GM21381 (cell line): Measurements from ENCODE around the gene BTBD16.

ENCODE experiments used
- ATAC-seq: cut with Tn5 transposase; IDR thresholded peaks from one replicate; pipeline ENCODE4 v1.9.1; 2021; ENCODE audit warnings: mild to moderate bottlenecking, moderate library complexity; ENCODE audit not compliant: unreplicated experiment

Gene BTBD16

DNA sequence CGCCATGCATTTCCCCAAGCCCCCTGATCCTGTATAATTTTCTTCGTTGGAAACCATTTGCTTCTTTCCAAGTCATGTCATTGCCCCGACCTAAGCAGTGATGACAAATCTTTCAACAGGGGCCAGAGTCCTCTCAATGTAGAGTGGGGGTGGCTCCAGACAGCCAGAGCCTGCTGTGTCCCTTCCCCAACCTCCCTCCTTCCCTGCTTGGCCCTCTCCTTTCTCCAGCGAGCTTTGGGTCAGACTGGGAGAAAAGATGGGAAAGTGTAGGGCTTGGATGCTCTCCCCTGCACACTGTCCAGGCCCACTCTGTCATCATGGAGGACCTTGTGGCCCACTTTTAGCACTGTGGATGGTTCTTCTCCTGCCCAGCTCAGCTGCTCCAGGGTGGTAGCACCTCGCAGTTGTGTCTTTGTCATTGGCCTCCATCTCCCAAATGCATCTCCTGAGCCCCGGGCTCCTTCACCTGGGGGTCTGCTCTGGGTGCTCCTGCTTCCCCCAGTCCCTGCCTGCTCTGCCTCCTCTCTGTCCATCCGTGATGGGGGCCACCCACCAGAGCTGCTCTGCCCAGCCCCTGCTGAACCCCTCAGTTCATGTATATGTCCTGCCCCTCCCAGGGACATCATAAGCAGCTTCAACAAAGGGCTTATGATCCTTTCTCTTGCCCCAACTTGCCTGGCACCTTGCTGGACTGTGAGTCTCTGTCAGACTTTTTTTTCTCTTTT lies 37.5 kb downstream of the BTBD16 start:
- ATAC-seq = no peak

DNA sequence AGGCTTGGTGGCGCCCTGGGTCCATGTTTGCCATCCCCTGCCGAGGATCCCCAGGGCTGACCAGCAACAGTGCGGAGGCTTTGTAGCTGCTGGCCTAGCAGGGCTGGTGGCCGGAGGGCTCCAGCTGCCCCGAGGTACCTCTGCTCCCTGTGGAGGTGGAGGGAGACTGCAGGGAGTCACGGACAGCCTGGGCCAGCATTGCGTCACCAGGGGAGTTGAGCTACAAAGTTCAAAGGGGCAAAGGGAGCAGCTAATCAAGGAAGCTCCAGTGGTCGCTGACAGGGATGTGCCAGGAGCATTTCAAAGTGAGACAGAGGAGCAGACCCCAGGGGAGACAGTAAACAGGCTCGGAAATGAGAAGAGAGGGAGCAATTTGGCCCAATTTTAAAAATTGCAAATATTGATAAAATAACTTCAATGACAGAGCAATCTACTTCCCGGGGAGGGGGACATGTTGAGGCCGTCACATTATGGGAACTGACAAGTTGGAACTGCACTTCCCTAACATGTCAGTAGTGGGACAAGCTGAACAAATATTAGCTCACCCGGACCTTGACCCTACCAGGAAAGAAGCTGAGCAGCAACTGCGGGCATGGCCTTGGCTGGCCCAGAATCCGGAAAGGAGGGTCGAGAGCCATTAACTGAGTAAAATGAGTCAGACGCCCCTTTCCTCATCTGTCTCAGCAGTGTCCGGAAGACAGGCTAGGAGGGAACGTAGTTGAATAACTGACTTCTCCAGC lies 39.4 kb downstream of the BTBD16 start:
- no peak for ATAC-seq

DNA sequence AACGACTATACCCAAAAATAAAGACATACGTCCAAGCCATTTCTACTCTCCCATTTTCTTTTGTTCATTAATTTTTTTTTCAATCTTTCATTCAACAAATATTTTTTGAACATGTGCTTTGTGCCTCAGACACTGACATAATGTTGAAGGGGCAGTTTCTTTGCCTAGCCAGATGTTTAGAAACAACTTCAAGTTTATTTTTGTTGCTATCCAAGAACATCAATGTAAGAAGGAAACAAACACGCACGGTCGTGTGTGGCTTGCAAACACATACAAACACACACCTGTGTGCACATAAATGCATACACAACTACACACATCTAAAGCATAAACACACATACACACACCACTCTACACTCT lies 39.9 kb downstream of the BTBD16 start:
- ATAC-seq = no peak

DNA sequence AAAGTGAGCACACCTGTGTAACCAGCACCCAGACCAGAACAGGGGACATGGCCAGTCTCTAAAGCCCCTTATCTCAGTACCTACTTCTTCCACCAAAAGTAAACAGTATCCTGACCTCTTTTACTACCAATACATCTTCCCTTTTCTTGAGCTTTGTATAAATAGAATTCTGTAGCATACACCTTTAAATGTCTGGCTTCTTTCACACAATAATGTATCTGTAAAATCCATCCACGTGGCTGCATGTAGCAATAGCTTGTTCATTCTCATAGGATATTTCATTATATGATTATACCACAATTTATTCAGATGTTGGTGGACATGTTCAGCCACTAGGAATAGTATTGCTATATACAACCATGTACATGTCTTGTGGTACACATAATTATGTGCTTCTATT lies 40.6 kb downstream of the BTBD16 start:
- ATAC-seq = no peak

DNA sequence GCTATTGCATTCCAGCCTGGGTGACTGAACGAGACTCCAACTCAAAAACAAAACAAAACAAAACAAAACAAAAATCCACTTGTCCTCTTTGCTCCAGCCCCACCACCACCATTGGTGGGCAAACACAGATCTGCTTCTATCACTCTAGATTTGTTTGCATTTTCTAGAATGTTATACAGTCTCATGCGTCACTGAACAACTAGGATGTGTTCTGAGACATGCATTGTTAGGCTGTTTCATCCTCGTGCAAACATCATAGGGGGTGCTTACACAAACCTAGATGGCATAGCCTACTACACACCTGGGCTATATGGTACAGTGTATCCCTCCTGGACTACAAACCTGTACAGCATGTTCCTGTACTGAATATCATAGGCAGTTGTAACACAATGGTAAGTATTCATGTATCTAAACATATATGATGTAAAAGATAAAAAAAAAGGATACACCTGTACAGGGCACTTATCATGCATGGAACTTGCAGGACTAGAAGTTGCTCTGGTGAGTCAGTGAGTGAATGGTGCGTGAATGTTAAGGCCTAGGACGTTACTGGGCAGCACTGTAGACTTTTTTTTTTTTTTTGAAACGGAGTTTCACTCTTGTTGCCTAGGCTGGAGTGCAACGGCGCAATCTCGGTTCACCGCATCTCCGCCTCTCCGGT lies 45.3 kb downstream of the BTBD16 start:
- ATAC-seq = no peak

DNA sequence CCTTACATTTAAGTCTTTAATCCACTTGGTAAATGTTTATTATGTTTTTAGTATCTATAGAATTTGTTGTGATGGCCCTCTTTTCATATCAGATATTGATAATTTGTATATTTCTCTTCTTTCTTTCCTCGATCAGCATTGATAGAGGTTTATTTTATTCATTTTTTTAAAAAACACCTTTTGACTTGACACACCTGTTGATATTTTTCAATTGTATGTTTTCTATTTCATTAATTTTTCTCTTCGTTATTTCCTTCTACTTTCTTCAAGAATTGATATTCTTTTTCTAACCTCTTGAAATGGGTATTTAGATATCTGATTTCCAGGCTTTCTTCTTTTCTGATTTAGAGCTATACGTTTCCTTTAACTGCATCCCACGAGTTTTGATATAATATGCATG lies 50.9 kb downstream of the BTBD16 start:
- ATAC-seq = no peak

DNA sequence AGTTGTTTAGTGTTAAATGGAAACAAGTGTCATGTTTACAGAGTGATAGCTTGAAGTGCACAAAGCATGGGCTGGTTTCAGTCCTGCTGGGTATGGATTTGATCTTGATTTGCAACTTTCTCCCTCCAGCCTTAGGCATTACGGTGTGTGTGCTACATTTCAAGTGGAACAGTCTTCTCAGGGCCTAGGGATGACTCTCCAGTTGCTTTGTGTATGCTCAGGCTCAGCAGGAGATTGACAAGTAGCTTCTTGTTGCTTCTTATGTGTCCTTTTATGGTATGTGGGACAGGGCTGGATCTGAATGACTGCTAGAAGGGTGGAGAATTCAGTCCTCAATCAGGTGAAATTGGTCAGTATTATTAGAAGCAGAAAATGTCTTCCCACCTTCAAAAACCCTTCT lies 52.1 kb downstream of the BTBD16 start:
- no peak for ATAC-seq

DNA sequence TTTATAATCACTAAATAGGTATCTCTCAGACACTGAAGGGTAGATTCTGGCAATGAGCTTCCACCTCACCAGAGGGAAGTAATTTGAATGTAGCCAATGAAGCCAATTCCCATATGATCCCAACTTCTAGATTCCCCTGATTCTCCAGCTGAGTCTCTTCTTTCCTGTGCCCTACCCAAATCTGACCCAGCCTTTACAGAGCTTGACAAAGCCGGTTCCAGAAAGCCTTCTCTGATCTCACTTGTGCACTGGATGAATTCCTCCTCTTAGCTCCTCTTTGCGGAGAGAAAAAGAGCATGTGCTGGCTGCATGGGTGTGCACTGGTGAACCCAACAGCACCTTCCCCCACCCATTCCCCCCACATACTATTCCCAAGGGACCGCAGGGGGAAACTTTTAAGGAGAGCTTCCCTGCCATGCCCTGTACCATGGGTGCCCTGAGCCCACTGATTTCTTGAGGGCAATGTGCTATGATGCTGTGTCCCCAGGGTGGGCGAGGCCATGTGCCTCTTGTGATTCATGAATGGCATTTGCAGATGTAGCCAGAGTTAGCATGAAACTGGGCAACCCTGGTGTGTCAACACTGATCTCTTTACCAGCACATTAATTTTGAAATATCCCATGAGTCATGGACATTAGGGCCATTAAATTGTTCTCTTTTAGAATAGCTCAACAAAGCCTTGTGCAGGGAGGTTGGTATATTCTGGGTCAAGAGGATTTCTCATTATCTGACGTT lies 53.0 kb downstream of the BTBD16 start:
- no peak for ATAC-seq

DNA sequence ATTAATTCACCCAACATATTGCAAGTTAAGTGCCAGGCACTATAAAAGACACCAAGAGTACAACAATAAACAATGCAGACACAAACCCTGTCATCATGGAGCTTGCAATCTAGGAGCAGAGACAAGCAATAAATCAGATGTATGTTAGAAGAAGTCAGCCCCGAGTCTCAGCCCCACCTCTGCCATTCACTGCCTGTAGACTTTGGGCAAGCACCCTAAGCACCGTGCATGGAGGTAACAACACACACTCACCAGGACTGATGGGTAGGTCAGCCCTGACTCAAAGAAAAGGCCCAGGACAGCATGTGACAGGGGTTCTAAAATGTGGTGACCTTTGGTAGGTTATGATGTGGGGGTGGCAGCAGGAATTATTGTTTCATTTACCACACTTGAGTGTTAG lies 54.1 kb downstream of the BTBD16 start:
- no peak for ATAC-seq

DNA sequence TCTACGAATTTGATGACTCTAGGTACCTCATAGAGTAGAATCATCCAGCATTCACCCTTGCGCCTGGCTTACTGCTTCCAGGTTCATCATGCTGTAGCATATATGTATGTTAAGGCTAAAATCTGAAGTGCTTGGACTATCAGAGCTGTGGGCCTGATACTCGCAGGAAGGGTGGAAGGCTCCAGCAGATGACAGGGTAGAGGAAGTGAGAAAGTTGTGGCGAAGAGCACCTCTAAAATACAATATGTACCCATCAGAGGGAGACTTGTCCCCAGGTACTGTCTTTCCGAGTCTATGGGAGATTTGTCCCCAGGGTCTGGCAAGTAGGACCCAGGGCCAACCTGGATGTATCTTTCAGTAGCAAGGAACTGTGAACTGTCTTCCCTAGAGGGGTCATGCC lies 55.3 kb downstream of the BTBD16 start:
- no peak for ATAC-seq

DNA sequence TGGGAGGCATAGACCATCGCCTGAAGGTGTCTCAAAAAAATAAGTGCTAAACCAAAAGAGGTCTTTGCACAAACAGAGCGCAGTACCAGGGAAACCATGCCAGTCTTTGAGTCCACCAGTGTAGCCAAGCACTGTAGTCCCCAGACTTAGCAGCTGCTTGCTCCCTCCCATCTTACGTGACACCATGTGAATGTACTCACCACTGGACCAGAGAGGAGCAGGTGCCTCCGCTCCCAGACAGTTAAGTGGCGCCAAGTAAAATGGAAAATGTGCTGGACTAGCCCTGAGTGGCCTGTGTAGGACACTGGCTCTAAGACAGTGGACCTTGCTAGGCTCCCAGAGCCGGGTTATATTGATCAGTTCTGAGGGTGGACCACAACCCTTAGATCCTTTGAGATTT lies 55.7 kb downstream of the BTBD16 start:
- no peak for ATAC-seq

DNA sequence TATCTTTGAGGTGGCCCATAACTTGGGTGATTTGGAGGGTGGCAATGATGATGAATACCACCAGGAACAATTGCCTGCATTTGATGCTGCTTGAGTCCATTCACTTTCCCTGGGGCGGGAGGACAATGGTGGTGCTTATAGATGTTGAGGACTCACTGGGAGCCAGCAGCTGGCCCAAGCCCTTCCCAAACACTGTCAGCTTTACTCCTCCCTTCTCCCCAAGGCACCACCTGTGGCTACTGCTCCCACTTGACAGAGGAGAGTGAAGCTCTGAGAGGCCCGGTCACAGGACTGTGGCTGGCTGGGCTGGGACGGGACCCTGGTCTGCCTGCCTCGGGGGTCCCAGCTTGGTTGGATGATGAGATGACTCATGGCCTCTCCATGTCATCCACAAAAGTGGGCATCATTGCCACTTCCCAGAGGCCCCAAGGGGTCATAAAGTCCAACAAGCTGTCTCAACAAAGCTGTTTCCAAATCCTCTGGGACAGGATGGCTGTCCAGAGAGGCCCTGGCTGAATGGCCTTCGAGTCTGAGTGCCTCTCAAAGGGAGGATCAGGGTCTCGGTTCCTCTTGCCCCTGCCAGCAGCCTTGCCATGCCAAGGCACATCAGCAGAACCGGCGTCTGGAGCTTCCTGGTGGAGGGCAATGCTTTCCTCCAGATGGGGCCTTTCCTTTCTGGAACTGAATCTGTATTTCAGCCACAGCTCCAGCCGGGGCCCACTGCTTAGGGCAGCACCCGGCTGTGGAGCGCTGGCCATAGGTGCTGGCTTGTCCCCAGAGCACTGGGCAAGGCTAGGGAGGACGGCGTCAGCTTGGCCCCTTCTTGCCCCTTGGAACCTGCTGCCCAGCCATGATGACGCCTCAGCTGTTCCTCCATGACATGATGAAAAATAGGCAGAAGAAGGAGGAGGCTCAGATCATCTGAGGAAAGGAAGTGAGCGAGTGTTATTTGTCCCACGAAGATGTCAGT lies 56.4 kb downstream of the BTBD16 start:
- ATAC-seq = no peak

DNA sequence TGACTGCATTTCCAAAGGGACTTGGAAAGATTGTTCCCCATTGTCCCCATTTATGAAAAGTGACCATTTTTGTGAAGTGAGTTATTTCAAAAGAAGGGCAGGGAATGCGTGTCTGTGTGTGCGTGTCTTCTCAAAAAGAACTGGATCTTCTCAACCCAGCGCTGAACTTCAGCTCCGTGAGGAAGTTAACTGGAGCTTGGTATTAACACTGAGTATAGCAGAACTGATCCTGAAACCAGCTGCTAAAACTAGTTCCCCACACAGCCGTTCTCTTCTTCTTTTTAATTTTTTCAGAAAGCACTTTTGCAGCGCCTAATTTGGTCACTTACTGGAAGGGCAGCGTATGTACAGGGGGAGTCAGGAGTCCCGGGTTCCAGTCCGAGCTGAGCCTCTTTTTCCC lies 57.6 kb downstream of the BTBD16 start:
- ATAC-seq = no peak

DNA sequence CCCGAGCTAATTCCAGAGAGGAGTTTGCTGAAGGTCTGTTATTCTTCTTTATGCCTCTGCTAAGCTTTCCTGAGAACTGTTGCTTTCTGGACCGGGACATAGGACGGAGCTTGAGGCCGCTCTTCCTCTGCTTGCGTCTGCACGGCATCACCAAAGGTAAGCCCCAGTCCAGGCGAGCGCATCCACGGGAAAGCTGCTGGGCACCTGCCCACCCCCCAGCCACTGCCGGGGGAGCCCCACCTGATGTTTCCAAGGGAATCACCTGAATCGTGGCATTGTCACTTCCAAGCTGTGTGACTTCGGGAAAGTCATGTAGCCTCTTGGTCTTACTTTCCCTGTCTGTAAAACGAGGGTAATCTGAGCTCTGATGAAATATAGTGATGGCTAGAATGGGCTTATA lies 58.3 kb downstream of the BTBD16 start:
- no peak for ATAC-seq

DNA sequence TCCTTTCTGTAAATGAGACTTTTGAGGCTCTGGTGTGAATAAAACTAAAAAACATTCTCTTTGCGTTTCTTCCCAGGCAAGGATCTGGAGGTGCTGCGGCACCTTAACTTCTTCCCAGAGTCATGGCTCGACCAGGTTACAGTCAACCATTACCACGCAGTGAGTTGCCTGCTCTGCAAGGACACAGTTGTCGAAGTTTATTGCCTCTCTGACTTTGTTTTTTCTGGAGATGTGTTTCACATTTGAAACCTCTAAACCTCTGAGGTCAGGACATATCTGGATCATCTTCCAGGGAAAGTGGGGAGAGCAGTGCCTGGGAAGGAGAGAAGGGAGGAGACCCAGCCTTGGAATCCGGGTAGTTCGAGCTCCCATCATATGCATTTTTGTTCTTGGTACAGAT lies 60.0 kb downstream of the BTBD16 start:
- ATAC-seq = no peak

DNA sequence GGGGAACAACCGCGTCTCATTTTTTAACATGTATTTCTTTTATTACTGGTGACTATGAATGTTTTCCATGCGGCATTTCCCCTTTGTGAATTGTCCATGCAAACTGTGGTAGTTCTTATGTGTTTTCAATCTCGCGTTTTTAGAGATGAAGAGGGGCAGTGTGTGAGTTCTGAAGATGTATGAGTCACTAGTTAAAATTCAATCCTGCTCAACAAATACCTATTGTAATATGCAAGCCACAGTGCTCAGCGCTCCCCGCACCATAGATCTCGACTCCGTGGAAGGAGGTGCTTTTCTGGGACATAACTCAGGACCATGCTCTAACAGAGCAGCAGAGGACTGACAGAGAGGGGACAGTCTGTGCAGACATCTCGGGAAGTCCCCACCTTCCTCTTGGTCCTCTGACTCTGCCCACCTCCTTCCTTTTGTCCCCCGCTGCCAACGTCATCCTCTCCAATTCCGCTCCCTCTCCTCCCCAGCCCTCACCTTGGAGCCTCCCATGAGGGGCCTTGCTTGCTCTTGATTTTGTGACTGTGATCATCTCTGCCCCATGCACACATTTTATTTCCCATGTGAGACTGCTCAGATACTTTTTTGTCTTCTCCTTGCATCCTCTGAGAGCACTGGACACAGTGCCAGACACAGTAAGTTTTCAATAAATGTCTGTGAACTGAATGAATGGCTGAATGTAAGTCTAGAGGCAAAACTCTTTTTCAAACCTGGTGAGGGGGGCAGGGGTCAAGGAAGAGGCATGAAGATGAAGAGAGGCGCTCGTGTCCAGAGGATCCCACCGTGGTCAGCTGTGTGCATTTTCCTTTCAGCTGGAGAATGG lies 60.7 kb downstream of the BTBD16 start:
- ATAC-seq = no peak

DNA sequence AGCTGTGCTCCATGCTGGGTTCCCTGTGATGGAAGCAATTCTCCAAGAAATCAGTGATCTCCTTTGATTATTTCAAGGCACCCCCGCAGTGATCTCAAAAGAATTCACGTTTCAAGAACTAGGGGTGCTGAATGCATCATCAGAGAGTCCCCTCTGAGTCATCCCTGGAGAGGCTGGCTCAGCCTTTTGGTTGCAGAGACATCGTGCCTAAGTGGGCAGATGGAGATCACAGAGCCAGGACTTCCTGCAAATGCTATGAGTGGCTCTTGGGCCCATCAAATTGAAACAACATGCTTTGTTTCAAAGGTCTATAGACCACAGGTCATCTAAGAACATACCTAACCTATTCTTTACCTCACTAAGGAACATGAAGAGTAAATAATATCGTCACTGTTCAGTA lies 61.9 kb downstream of the BTBD16 start:
- ATAC-seq = no peak

DNA sequence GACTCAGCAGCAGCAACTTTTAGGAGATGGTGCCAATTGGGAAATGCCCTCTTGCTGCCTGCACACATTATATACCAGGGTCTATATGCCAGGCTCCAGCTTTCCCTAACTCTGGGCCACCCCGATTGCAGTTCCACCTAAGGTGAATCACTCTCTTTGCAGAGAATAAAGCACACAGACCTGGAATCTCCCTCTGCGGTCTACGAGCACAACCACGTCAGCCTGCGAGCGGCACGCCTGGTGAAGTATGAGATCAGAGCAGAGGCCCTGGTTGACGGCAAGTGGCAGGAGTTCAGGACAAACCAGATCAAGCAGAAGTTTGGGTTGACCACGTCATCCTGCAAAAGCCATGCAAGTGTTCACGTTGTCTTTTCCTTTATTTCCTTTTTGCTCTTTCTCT lies 65.2 kb downstream of the BTBD16 start:
- ATAC-seq = no peak

DNA sequence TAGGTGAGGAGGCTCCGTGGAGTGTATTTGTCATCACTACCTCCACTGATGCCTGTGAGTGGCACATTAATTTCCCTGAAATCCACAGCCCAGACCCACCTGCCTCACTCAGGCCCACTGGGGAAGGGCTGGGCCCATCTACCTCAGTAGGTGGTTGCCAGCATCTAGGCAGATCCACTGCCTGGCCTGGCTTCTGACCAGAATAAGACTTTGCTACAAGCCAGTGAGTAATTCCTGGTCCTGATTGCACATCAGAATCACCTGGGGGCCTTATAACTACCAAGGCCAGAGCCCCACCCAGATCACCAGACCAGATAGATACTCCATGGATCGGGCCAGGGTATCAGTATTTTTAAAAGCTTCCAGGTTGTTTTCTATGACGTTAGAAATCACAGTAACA lies 65.9 kb downstream of the BTBD16 start:
- ATAC-seq = no peak
